ENCODE results near the gene HS6ST3. TPM values are rescaled to one million over a fixed set of nuclear protein-coding genes. Genes with fewer than 3 reads are reported as not detected.

The HS6ST3 gene
- total and polyA plus RNA-seq, 2 donors (not counting 3 experiments of a cell fraction or from before 2014, with no cell fraction given), result 0.03 to 0.15 TPM

DNA sequence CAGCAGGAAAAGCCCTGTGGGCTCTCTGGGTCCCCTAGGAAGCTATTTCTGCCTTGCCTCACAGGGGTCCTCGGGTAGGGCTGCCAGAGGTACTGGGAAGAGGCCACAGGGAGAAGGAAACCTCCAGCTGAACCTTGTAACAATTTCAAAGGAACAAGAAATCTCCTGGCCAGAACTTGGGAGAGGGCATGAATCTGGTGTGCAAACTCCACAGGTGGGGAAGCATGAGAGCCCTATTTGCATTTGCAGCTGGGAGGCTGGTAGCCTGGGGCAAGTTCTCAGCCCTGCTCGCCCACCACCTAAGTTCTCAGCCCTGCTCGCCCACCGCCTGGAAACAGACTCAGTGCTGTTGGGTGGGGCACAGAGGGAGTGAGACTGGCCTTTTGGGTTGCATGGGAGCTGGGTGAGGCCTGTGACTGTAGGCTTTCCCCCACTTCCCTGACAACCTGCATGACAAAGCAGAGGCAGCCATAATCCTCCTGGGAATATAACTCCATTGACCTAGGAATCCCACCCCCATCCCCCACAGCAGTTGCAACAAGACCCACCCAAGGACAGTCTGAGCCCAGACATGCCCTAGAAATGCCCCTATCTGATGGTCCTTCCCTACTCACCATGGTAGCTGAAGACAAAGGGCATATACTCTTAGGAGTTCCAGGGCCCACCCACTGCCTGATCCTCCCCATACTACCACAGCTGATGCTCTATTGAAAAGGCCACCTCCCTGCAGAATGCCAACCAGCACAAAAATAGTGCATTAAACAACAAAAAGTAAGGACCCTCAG lies 48.4 kb upstream of the HS6ST3 start:
- Histone ChIP-seq H4K20me1 (replicated peaks; ENCODE audit: control insufficient read depth, extremely low read depth, insufficient read depth, low read length) (no peaks in the 10 kb centered on the region), H3K79me2 (ENCODE audit: control insufficient read depth, insufficient read depth, low read length) (peaks cover 31% of the 10 kb centered on the region), H3K4me2 (ENCODE audit: insufficient read depth, low read length) (no peak overlapping the region), H3K27me3 (ENCODE audit: control insufficient read depth in 2 of 2, insufficient read depth in 2 of 2, low read length in 2 of 2) (no peaks in the 10 kb centered on the region), H3K9me3 (replicated peaks; ENCODE audit: control insufficient read depth, insufficient read depth, low read length) (no peaks in the 10 kb centered on the region), H2AFZ (ENCODE audit: low read depth, low read length) (no peak overlapping the region), H3K27ac (ENCODE audit: insufficient read depth, low read depth, low read length) (no peak overlapping the region), H3K36me3 (ENCODE audit: control insufficient read depth in 2 of 2, extremely low read depth in 1 of 2, insufficient read depth in 2 of 2, low read length in 2 of 2) (no peaks in the 10 kb centered on the region), H3K4me3 (replicated peaks in 1 of 3; ENCODE audit: insufficient read depth in 1 of 3, low read depth in 1 of 3, low read length in 3 of 3) (no peak overlapping the region), H3K4me1 (ENCODE audit: control insufficient read depth, extremely low read depth, insufficient read depth, low read length) (no peaks in the 10 kb centered on the region), H3K9ac (replicated peaks; ENCODE audit: extremely low read depth, insufficient read depth, low read length) (no peak overlapping the region), H3K9me1 (replicated peaks; ENCODE audit: control insufficient read depth, extremely low read depth, insufficient read depth, low read length) (no peaks in the 10 kb centered on the region)
- CTCF ChIA-PET, result interaction anchor here (1.8 to 1.9 kb wide), 2 partner anchors 16 to 188 kb away, joined by 4 to 5 read pairs; no protein-coding TSS in a partner anchor
- FAIRE-seq (no peak), DNase-seq (ENCODE audit: low read depth, low spot score) (no peak)
- TF ChIP-seq FOS (IDR thresholded peaks at IDR 0.05; ENCODE audit: borderline replicate concordance, insufficient read depth, low read length), result no peak
- TF ChIP-seq, protein P1, sequence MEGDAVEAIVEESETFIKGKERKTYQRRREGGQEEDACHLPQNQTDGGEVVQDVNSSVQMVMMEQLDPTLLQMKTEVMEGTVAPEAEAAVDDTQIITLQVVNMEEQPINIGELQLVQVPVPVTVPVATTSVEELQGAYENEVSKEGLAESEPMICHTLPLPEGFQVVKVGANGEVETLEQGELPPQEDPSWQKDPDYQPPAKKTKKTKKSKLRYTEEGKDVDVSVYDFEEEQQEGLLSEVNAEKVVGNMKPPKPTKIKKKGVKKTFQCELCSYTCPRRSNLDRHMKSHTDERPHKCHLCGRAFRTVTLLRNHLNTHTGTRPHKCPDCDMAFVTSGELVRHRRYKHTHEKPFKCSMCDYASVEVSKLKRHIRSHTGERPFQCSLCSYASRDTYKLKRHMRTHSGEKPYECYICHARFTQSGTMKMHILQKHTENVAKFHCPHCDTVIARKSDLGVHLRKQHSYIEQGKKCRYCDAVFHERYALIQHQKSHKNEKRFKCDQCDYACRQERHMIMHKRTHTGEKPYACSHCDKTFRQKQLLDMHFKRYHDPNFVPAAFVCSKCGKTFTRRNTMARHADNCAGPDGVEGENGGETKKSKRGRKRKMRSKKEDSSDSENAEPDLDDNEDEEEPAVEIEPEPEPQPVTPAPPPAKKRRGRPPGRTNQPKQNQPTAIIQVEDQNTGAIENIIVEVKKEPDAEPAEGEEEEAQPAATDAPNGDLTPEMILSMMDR (IDR thresholded peaks at IDR 0.05; ENCODE audit: extremely low read depth in 1 of 2, insufficient read depth in 1 of 2, low read depth in 1 of 2, low read length in 2 of 2), result no peak
- intact Hi-C loops (cut with micrococcal nuclease) (no loop called here), dilution Hi-C loops (cut with MboI; ENCODE audit: extremely low pct_ligation_motif_present, low sequenced_read_pairs) (no loop called here)
- BruUV-seq (replicated peaks), result no TSS peak
- POLR2A ChIA-PET, result no interaction called here

DNA sequence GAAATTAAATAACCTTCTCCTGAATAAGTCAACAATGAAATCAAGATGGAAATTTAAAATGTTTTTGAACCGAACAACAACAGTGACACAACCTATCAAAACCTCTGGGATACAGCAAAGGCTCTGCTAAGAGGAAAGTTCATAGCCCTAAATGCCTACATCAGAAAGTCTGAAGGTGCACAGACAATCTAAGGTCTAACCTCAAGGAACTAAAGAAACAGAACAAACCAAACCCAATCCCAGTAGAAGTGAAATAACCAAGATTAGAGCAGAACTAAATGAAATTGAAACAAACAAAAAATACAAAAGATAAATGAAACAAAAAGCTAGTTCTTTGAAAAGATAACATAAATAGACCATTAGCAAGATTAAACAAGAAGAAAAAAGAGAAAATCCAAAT lies 45.7 kb upstream of the HS6ST3 start:
- FAIRE-seq, result no peak
- DNase-seq (ENCODE audit: low read depth, low spot score), result no peak
- Histone ChIP-seq H4K20me1 (replicated peaks; ENCODE audit: control insufficient read depth, extremely low read depth, insufficient read depth, low read length) (no peaks in the 10 kb centered on the region), H3K79me2 (ENCODE audit: control insufficient read depth, insufficient read depth, low read length) (peaks cover 35% of the 10 kb centered on the region), H3K9me3 (replicated peaks; ENCODE audit: control insufficient read depth, insufficient read depth, low read length) (no peaks in the 10 kb centered on the region), H3K4me3 (replicated peaks in 1 of 3; ENCODE audit: insufficient read depth in 1 of 3, low read depth in 1 of 3, low read length in 3 of 3) (no peak overlapping the region), H3K27ac (ENCODE audit: insufficient read depth, low read depth, low read length) (no peak overlapping the region), H3K27me3 (ENCODE audit: control insufficient read depth in 2 of 2, insufficient read depth in 2 of 2, low read length in 2 of 2) (no peaks in the 10 kb centered on the region), H3K4me1 (ENCODE audit: control insufficient read depth, extremely low read depth, insufficient read depth, low read length) (no peaks in the 10 kb centered on the region), H3K9ac (replicated peaks; ENCODE audit: extremely low read depth, insufficient read depth, low read length) (no peak overlapping the region), H3K36me3 (ENCODE audit: control insufficient read depth in 2 of 2, extremely low read depth in 1 of 2, insufficient read depth in 2 of 2, low read length in 2 of 2) (no peaks in the 10 kb centered on the region), H3K4me2 (ENCODE audit: insufficient read depth, low read length) (no peak overlapping the region), H3K9me1 (replicated peaks; ENCODE audit: control insufficient read depth, extremely low read depth, insufficient read depth, low read length) (no peaks in the 10 kb centered on the region), H2AFZ (ENCODE audit: low read depth, low read length) (no peak overlapping the region)
- BruUV-seq (replicated peaks), result no TSS peak
- CTCF ChIA-PET, result no interaction called here
- intact Hi-C loops (cut with micrococcal nuclease) (no loop called here), dilution Hi-C loops (cut with MboI; ENCODE audit: extremely low pct_ligation_motif_present, low sequenced_read_pairs) (no loop called here)
- TF ChIP-seq JUN (IDR thresholded peaks at IDR 0.05; ENCODE audit: borderline replicate concordance, insufficient read depth, insufficient read length, low read depth), result no peak
- TF ChIP-seq FOS (IDR thresholded peaks at IDR 0.05; ENCODE audit: borderline replicate concordance, insufficient read depth, low read length), result no peak
- TF ChIP-seq, protein P2, sequence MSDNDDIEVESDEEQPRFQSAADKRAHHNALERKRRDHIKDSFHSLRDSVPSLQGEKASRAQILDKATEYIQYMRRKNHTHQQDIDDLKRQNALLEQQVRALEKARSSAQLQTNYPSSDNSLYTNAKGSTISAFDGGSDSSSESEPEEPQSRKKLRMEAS (IDR thresholded peaks at IDR 0.05; ENCODE audit: insufficient read depth, insufficient read length), result no peak
- TF ChIP-seq, protein P1 (IDR thresholded peaks at IDR 0.05; ENCODE audit: extremely low read depth in 1 of 2, insufficient read depth in 1 of 2, low read depth in 1 of 2, low read length in 2 of 2), result no peak
- TF ChIP-seq EZH2 (IDR thresholded peaks at IDR 0.05; ENCODE audit: borderline replicate concordance, low read depth, low read length, severe bottlenecking), result no peak
- TF ChIP-seq GATA2 (IDR thresholded peaks at IDR 0.05; ENCODE audit: insufficient read depth, insufficient read length, low read depth, low read length), result no peak
- TF ChIP-seq MYC (IDR thresholded peaks at IDR 0.05; ENCODE audit: low read depth, low read length), result no peak
- TF ChIP-seq POLR2A (IDR thresholded peaks at IDR 0.05; ENCODE audit: low read depth, low read length), result no peak
- no peak for TF ChIP-seq POLR2AphosphoS5 (IDR thresholded peaks at IDR 0.05; ENCODE audit: insufficient read depth, low read depth, low read length)
- POLR2A ChIA-PET, result no interaction called here

Data from endothelial cell of umbilical vein (primary cell).